Activated naive CD4-positive, alpha-beta T cell (primary cell): ENCODE data around the gene STAT2.
"Not testable (repeated sequence)": the region's sequence is repeated elsewhere in the genome, so short reads cannot be mapped to it uniquely, and the experiment has no call there.

Experiments used
- DNase-seq, 4 experiments: peaks; one replicate each; lab custom pipeline; 2025; lab: John Stamatoyannopoulos, UW

The STAT2 gene

GRCh38 chr12:56326126-56326525 lies 33.8 kb downstream of the STAT2 start:
- no peak for DNase-seq

DNA sequence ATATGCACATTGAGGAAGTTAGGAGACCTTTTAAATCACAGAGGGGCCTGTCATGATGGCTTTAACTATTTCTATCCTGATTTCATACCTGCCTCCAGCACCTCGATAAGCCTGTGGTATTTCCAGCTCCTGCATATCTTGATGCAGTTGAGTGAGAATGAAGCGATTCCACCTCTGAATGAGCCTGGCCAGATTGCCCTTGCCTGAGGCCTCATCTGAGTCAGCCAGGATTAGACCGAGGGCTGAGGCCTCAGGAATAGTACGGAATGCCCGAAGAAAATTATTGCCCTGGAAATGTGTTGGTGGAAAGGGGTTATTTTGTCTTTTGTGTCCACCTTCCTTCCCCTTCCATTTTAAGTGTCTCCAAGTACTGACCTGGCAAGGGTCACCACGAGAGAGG lies 35.7 kb downstream of the STAT2 start:
- no peak for DNase-seq

DNA sequence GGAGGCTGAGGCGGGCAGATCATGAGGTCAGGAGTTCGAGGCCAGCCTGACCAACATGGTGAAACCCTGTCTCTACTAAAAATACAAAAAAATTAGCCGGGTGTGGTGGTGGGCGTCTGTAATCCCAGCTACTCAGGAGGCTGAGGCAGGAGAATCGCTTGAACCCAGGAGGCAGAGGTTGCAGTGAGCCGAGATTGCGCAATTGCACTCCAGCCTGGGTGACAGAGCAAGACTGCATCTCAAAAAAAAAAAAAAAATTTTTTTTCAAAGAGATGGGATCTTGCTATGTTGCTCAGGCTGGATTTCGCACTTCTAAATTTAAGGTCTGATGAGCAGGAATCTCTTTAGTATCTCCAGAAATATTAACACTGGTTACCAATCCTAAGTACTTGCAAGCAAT lies 38.3 kb downstream of the STAT2 start:
- DNase-seq: not testable (repeated sequence)

- no peak for DNase-seq
Observed at GRCh38 chr12:56321027-56321426, 38.9 kb downstream of the STAT2 start.

- DNase-seq: no peak
Observed at GRCh38 chr12:56317675-56318074, 42.2 kb downstream of the STAT2 start.

- DNase-seq: peak; percentile 68 to 86 (median 83)
Observed at GRCh38 chr12:56315622-56316473, 44.1 kb downstream of the STAT2 start, which contains the start of gene CNPY2. TSS of gene CNPY2 (minus strand) at chr12:56315988. CDS start at chr12:56315217, 771 bp downstream.

GRCh38 chr12:56315249-56315621 lies 44.7 kb downstream of the STAT2 start:
- no peak for DNase-seq

GRCh38 chr12:56311003-56311402 lies 48.9 kb downstream of the STAT2 start:
- DNase-seq: no peak

GRCh38 chr12:56308714-56309113 lies 51.2 kb downstream of the STAT2 start:
- no peak for DNase-seq

DNA sequence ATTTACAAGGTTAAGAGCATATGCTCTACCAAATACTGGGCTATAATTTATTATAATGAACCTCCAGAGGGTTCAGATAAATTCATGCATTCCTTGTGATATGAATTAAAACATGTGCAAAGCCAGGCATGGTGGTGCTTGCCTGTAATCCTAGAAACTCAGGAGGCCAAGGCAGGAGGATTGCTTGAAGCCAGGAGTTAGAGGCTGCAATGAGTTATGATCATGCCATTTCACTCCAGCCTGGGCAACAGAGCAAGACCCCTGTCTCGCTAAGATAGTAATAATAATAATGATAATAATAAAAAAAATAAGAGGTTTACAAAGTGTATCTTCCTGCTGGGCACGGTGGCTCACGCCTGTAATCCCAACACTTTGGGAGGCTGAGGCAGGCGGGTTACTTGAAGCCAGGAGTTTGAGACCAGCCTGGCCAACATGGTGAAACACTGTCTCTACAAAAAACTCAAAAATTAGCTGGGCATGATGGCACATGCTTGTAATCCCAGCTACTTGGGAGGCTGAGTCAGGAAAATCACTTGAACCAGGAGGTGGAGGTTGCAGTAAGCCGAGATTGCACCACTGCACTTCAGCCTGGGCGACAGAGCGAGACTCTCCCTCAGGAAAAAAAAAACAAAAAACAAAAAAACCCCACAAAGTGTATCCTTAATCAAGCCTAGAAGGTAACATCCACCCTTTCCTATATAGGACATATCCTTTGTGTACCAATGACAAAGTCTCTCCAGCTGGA lies 52.5 kb downstream of the STAT2 start:
- DNase-seq: no peak

DNA sequence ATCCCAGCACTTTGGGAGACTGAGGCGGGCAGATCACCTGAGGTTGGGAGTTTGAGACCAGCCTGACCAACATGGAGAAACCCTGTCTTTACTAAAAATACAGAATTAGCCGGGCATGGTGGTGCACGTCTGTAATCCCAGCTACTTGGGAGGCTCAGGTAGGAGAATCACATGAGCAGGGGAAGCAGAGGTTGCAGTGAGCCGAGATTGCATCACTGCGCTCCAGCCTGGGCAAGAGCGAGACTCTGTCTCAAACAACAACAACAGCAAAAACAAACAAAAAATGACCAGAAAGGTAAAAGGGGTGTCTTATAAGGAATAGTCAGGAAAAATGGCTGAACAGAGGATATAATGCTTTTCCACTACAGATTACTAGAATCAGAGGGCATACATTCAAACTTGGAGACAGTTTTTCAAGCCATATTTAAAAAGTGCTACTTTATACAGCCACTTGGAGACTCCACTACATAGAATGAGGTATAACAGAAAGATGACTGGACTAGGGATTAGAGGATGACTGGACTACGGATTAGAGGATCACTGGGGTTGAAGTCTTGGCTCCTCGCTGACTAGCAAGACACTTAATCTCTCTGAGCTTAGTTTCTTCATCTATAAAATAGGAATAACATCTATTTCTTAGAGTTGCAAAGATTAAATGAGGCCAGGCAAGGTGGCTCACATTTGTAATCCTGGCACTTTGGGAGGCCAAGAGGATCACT lies 54.9 kb downstream of the STAT2 start:
- DNase-seq: no peak

DNA sequence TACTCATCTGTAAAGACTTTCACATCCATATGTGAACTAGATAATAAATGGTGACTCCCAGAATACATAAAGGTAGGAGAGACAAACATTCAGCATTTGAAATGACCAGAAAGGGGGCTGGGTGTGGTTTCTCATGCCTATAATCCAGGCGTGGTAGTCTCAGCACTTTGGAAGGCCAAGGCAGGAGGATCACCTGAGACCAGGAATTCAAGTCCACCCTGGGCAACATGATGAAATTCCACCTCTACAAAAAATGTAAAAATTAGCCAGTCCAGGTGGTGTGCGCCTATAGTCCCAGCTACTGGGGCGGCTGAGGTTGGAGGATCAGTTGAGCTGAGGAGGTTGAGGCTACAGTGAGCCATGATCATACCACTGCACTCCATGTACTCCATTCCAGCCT lies 55.6 kb downstream of the STAT2 start:
- no peak for DNase-seq

DNA sequence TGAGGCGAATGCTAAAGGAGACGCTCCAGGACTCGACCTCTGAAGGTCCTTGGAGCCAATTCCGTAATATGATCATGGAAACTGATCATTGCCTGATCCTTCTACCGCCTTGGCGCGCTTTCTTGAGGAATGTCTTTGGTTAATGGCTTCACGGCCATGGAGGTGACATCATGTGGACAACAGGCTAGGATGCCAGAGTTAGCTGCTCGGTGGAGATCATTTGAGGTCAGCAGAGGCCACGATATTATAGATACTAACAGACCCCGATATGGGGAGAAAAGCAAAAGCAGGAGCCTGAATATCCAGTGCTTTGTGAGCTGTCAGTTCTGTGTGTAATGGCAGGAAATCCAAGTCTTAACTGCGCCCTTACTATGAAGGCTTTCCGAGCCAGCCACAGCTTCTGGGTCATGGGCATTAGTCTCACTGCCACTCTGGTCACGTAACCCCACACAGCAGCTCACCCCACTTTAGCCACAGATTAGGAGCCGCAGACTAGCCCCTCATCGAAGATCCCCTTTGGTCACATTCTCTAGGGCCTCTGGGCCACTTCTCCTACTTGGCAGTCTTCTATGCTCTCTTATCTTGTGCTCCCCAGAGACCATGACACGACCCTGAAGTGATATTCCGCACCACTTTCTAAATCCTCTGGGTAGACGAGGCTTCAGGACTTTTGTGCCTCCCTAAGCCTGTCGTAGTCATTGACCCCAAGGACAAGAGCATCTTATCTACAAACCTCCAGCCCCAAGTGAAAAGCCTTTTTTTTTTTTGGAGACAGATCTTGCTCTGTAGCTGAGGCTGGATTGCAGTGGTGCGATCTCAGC lies 59.1 kb downstream of the STAT2 start:
- DNase-seq: no peak

DNA sequence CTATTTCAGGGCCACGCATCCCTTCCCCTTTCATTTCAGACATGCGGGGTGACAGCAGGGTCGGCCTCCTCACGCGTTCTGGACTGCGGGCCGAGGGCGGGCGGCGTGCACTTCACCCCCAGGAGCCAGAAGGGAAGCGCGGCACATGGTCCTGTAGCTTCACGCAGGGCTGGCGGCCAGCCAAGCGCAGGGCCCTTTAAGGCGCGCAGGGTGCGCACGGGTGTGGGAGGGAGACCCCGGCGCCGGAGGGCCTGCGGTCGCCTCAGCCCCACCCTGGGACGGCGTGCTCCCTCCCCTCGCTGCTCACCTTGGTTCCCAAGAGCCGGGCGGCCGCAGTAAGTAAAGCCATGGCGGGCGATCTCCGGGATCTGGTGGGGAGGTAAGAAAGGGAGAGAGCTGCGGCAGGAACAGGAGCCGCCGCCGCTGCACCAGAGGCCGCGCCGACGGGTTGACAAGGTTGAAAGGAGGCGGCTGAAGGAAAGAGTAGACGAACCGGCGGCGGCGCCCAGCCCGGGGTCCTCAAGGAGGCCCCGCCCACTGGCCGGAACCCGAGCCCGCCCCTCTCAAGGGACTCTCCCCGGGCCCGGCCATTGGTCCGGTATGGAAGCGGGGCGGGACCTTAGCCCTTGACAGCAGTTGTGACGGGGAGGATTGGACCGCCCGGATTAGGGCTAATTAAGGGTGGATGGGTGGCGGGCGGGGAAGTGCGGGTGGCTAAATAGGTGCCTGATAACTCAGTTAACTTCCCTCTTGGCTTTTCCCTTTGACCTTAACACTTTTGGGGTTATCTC lies 59.9 kb downstream of the STAT2 start, which contains the start of gene CS:
Gene CS, minus strand, starts transcription at position 478 of the 791 bp plus-strand sequence. Its CDS starts 129 bp downstream, at position 349.
- DNase-seq: peak; percentile 87 to 98 (median 96)

GRCh38 chr12:56299308-56299852 lies 60.5 kb downstream of the STAT2 start:
- no peak for DNase-seq

GRCh38 chr12:56298828-56299227 lies 61.1 kb downstream of the STAT2 start:
- no peak for DNase-seq

- DNase-seq: no peak
Observed at GRCh38 chr12:56297400-56297799, 62.5 kb downstream of the STAT2 start.

GRCh38 chr12:56296295-56296694 lies 63.6 kb downstream of the STAT2 start:
- no peak for DNase-seq

GRCh38 chr12:56293795-56294194 lies 66.1 kb downstream of the STAT2 start:
- no peak for DNase-seq
